Measurements from ENCODE around the gene TGM4. TPM values are rescaled to one million over a fixed set of nuclear protein-coding genes. Genes with fewer than 3 reads are reported as not detected.

The TGM4 gene
- total and polyA plus RNA-seq, 2 experiments from 2014 or later = 0.84 TPM; not detected in 1

DNA sequence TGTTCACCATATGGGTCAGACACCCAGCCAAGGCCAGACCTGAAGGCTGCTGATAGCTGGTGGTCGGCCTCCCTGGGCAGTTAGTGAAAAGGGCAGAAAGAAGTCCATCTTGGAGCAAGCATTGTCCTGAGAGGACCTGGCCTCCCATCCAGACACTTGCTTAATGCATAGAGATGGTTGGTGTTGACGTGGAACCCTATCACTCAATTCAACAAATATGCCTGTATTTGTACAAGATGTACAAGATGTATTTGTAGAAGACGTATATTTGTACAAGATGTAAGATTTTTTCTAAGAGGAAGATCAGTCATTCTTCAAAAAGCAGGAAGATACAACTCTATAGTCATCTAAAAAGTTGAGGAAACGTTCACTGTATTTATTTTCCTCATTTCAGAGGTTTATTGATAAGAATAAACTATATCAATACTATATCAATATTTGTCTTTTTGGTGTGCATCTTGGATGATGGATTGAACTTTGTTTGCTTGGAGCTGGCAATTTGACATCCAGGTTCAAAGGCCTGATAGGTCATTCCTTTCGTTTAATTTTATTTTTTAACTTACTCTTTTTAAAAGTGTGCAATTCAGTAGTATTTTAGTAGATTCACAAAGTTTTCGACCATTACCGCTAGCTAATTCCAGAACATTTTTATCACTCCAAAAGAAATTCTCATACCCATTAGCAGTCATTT, 6.8 kb upstream of the TGM4 start:
- Histone ChIP-seq H3K9me3 (ENCODE audit: low read depth) (no peaks in the 10 kb centered on the region), H3K36me3 (no peaks in the 10 kb centered on the region), H3K4me1 (ENCODE audit: low read depth) (no peaks in the 10 kb centered on the region), H3K27me3 (no peaks in the 10 kb centered on the region), H3K4me3 (no peak overlapping the region), H3K27ac (no peak overlapping the region)
- no peak for DNase-seq (ENCODE audit: low read depth in 1 of 2, low spot score in 1 of 2)
- TF ChIP-seq, protein P1, sequence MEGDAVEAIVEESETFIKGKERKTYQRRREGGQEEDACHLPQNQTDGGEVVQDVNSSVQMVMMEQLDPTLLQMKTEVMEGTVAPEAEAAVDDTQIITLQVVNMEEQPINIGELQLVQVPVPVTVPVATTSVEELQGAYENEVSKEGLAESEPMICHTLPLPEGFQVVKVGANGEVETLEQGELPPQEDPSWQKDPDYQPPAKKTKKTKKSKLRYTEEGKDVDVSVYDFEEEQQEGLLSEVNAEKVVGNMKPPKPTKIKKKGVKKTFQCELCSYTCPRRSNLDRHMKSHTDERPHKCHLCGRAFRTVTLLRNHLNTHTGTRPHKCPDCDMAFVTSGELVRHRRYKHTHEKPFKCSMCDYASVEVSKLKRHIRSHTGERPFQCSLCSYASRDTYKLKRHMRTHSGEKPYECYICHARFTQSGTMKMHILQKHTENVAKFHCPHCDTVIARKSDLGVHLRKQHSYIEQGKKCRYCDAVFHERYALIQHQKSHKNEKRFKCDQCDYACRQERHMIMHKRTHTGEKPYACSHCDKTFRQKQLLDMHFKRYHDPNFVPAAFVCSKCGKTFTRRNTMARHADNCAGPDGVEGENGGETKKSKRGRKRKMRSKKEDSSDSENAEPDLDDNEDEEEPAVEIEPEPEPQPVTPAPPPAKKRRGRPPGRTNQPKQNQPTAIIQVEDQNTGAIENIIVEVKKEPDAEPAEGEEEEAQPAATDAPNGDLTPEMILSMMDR (IDR thresholded peaks at IDR 0.05; ENCODE audit: low read depth, low read length) = no peak

DNA sequence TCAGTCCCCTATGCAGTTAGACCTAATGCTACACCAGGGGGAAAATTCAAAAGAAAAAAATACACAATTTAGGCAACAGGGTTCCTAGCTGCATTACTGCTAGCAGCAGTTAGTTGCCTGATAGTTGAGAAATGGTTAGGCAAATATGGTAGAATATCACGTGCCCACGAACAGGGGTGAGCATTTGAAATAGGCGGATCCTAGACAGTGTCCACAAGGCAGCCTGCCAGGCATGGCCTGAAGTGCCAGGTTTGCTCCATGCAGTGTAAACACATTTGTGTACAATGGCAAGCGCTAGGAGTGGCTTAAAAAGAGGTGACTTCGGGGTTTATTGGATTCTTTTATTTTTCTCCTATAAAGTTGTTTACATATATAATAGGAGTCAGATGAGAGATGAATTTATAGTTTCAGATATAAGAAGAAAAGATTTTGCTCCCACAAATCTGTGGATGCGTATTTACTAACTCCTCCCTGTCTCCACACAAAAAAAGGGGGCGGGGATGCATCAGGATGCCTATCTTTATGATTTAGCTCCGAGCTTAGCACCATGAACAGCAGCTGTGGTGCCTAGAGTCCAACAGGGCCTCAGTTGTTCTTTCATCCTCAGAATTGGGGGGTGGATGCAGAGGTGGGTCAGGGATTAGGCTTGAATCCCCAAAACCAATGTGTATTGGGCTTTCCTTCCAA, 3.9 kb upstream of the TGM4 start:
- Histone ChIP-seq H3K4me3 (no peak overlapping the region), H3K9me3 (ENCODE audit: low read depth) (no peaks in the 10 kb centered on the region), H3K4me1 (ENCODE audit: low read depth) (no peaks in the 10 kb centered on the region), H3K27ac (no peak overlapping the region), H3K36me3 (no peaks in the 10 kb centered on the region), H3K27me3 (no peaks in the 10 kb centered on the region)
- no peak for DNase-seq (ENCODE audit: low read depth in 1 of 2, low spot score in 1 of 2)
- TF ChIP-seq, protein P1 (IDR thresholded peaks at IDR 0.05; ENCODE audit: low read depth, low read length) = no peak

DNA sequence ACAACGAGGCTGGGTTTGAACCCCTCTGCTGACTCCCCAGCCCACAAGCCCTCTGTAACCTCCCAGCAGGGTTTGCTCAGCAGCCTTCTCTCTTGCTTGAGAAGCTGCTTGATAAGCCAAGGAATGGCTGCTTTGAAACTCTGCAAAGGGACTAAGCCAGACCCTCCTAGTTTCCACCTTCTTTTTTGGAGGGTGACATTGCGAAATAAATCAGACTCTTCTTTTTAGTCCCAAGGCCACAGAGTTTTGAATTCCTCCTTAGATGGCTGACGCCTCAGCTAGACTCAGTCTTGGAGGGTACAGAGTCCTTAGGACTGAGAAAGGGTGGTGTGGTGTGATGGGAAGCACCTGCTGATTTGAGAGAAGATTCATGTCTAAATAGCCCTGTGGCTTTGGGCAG, 1.2 kb downstream of the TGM4 start:
- Histone ChIP-seq H3K9me3 (ENCODE audit: low read depth) (no peaks in the 10 kb centered on the region), H3K27ac (no peak overlapping the region), H3K36me3 (no peaks in the 10 kb centered on the region), H3K4me3 (no peak overlapping the region), H3K27me3 (no peaks in the 10 kb centered on the region), H3K4me1 (ENCODE audit: low read depth) (no peaks in the 10 kb centered on the region)
- TF ChIP-seq, protein P1 (IDR thresholded peaks at IDR 0.05; ENCODE audit: low read depth, low read length) = no peak
- no peak for DNase-seq (ENCODE audit: low read depth in 1 of 2, low spot score in 1 of 2)

DNA sequence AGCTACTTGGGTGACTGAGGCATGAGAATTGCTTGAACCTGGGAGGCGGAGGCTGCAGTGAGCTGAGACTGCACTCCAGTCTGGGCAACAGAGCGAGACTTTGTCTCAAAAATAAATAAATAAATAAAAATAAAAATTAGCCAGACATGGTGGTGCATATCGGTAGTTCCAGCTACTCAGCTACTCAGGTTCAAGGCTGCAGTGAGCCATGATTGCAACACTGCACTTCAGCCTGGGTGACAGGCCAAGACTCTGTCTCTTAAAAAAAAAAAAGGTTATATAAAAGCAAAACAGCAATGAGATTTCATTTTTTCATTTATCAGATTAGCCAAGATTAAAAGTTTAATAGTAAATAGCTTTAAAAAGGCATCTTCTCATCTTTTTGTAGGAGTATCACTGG, 2.9 kb downstream of the TGM4 start:
- Histone ChIP-seq H3K4me3 (no peak overlapping the region), H3K27ac (no peak overlapping the region), H3K27me3 (no peaks in the 10 kb centered on the region), H3K9me3 (ENCODE audit: low read depth) (no peaks in the 10 kb centered on the region), H3K36me3 (no peaks in the 10 kb centered on the region), H3K4me1 (ENCODE audit: low read depth) (no peaks in the 10 kb centered on the region)
- DNase-seq (ENCODE audit: low read depth in 1 of 2, low spot score in 1 of 2) = no peak
- TF ChIP-seq, protein P1 (IDR thresholded peaks at IDR 0.05; ENCODE audit: low read depth, low read length) = no peak

DNA sequence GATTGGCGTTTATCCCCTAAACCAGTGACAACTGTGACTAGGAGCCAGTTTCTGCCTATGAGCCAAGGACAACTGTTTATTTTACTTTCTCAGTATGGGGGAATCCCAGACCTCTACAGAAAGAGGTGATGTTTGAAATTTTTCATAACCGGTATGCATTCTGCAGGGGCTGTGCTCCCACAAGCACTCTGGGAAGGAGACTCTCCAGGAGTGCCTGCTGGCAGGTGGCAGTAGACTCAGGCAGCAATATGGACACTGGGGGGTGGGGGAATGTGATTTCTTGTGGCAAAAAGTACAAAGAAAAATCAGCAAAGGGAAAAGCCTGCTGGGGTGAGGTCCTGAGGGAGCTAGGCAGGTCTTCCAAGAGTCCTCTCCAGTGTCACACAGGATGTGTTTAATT, 5.9 kb downstream of the TGM4 start:
- H3K9me3 ChIP-seq (ENCODE audit: low read depth) = no peaks in the 10 kb centered on the region
- TF ChIP-seq, protein P1 (IDR thresholded peaks at IDR 0.05; ENCODE audit: low read depth, low read length) = no peak
- no peaks in the 10 kb centered on the region for H3K36me3 ChIP-seq
- H3K27me3 ChIP-seq = no peaks in the 10 kb centered on the region
- no peak for DNase-seq (ENCODE audit: low read depth in 1 of 2, low spot score in 1 of 2)
- H3K4me1 ChIP-seq (ENCODE audit: low read depth) = no peaks in the 10 kb centered on the region
- H3K27ac ChIP-seq = no peak overlapping the region
- H3K4me3 ChIP-seq = no peak overlapping the region

All from cardiac muscle cell (in vitro differentiated cells and primary cell).